ENCODE results near the gene GJD3.
"Not testable (repeated sequence)": the region's sequence is repeated elsewhere in the genome, so short reads cannot be mapped to it uniquely, and the experiment has no call there.

GJD3 gene

DNA sequence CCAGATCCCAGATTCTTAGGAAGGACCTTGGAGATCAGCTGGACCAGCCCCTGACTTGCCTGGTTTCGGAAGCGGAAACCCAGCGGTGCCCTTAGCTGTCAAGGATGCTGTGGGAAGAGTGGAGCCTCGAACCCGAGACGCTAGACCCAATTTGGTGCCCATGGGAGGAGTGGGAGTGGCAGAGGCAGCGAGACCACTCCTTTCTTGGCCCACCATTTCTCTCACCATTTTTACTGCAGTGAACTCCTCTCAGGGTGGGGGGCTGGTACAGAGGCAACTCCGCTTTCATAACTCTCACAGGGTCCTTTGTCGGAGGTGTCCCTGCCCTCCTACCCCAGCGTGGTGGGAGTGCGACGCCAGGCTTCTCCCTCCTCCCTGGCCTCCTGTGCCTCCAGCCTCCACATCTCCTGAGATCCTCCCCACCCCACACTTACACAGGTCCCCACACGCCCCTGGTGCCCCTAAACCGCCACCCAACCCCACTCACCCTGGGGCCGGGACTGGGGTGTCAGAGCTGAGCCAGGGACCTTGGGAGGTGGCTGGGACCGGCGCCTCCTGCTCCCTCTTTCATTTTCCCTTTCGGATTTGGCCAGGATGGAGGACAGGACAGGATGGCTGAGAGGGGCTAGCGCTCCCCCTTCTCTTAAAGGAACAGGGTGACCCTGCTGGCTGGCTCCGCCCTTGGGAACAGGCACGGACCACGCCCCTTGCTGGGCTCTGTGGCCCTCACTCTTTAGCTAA lies at the start of gene GJD3:
Gene GJD3, minus strand, starts transcription at position 617 of the 741 bp plus-strand sequence. CDS start 922 bp downstream, outside the sequence.
- no peak for DNase-seq (ENCODE audit: low read depth in 2 of 2)

- not testable (repeated sequence) for DNase-seq (ENCODE audit: low read depth in 2 of 2)
Measured at GRCh38 chr17:40414312-40414711, 49.8 kb upstream of the GJD3 start.

- no peak for DNase-seq (ENCODE audit: low read depth in 2 of 2)
Measured at GRCh38 chr17:40412880-40413279, 48.3 kb upstream of the GJD3 start.

DNA sequence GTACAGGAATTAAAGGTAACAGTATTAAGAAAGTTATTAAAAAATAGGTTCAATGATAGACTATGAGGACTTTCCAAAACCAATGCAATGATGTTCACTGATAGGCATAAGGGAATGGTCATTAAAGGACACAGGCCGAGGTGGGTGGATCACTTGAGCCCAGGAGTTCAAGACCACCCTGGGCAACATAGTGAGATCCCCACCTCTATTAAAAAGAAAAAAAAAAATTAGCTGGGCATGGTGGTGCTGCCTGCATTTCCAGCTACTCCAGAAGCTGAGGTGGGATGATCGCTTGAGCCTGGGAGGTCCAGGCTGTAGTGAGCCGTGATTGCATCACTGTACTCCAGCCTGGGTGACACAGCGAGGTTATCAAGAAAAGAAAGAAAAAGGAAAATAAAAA lies 47.3 kb upstream of the GJD3 start:
- DNase-seq (ENCODE audit: low read depth in 2 of 2): no peak

GRCh38 chr17:40410082-40410481 lies 45.5 kb upstream of the GJD3 start:
- no peak for DNase-seq (ENCODE audit: low read depth in 2 of 2)

DNA sequence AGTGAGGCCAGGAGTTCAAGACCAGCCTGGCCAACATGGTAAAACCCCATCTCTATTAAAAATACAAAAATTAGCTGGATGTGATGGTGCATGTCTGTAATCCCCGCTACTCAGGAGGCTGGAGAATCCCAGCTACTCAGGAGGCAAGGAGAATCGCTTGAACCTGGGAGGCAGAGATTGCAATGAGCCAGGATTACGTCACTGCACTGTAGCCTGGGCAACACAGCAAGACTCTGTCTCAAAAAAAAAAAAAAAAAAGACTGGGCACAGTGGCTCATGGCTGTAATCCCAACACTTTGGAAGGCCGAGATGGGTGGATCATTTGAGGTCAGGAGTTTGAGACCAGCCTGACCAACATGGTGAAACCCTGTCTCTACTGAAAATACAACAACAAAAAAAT lies 45.0 kb upstream of the GJD3 start:
- not testable (repeated sequence) for DNase-seq (ENCODE audit: low read depth in 2 of 2)

- no peak for DNase-seq (ENCODE audit: low read depth in 2 of 2)
Measured at GRCh38 chr17:40407460-40407859, 42.9 kb upstream of the GJD3 start.

GRCh38 chr17:40404003-40404402 lies 39.5 kb upstream of the GJD3 start:
- no peak for DNase-seq (ENCODE audit: low read depth in 2 of 2)

GRCh38 chr17:40402668-40403067 lies 38.1 kb upstream of the GJD3 start:
- no peak for DNase-seq (ENCODE audit: low read depth in 2 of 2)

GRCh38 chr17:40399185-40399584 lies 34.6 kb upstream of the GJD3 start:
- DNase-seq (ENCODE audit: low read depth in 2 of 2): no peak

DNA sequence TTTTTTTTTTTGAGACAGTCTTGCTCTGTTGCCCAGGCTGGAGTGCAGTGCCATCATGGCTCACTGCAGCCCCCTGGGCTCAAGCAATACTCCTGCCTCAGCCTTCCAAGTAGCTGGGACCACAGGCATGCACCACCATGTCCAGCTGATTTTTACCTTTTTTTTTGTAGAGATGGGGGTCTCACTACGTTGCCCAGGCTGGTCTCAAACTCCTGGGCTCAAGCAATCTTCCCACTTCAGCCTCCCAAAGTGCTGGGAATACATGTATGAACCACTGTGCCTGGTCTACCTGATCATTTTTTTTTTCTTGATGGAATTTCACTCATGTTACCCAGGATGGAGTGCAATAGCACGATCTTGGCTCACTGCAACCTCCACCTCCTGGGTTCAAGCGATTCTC lies 22.0 kb upstream of the GJD3 start:
- DNase-seq (ENCODE audit: low read depth in 2 of 2): not testable (repeated sequence)

DNA sequence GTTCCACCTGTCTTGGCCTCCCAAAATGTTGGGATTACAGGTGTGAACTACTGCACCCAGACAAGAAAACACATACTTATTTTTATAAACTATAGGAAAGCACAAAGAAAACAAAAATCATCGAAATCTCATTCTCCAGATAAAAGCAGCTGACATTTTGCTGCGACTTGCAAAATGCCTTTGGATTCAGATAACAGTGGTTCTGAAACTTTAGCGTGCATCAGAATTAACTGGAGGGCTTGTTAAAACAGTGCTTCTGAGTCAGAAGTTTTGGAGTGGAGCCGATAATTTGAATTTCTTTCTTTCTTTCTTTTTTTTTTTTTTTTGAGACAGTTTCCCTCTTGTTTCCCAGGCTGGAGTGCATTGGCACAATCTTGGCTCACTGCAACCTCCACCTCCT lies 17.7 kb upstream of the GJD3 start:
- no peak for DNase-seq (ENCODE audit: low read depth in 2 of 2)

- DNase-seq (ENCODE audit: low read depth in 2 of 2): no peak
Measured at GRCh38 chr17:40378966-40379365, 14.4 kb upstream of the GJD3 start.

- no peak for DNase-seq (ENCODE audit: low read depth in 2 of 2)
Measured at GRCh38 chr17:40377832-40378231, 13.3 kb upstream of the GJD3 start.

DNA sequence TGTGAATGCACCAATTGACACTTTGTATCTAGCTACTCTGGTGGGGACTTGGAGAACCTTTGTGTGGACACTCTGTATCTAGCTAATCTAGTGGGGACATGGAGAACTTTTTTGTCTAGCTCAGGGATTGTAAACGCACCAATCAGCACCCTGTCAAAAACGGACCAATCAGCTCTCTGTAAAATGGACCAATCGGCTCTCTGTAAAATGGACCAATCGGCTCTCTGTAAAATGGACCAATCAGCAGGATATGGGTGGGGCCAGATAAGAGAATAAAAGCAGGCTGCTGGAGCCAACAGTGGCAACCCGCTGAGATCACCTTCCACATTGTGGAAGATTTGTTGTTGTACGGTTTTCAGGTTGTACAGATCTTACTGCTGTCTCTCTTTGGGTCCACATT lies 12.0 kb upstream of the GJD3 start:
- not testable (repeated sequence) for DNase-seq (ENCODE audit: low read depth in 2 of 2)

DNA sequence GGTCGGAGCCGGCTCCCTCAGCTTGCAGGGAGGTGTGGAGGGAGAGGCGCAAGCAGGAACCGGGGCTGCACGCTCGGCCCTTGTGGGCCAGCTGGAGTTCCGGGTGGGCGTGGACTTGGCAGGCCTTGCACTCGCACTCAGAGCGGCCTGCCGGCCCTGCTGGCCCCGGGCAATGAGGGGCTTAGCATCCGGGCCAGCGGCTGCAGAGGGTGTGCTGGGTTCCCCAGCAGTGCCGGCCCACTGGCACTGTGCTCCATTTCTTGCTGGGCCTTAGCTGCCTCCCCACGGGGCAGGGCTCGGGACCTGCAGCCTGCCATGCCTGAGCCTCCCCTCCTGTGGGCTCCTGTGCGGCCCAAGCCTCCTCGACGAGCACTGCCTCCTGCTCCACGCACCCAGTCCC lies 11.2 kb upstream of the GJD3 start:
- DNase-seq (ENCODE audit: low read depth in 2 of 2): not testable (repeated sequence)

- no peak for DNase-seq (ENCODE audit: low read depth in 2 of 2)
Measured at GRCh38 chr17:40374821-40375498, 10.4 kb upstream of the GJD3 start.

- DNase-seq (ENCODE audit: low read depth in 2 of 2): no peak
Measured at GRCh38 chr17:40373999-40374398, 9.5 kb upstream of the GJD3 start.

GRCh38 chr17:40373324-40373723 lies 8.8 kb upstream of the GJD3 start:
- DNase-seq (ENCODE audit: low read depth in 2 of 2): no peak

DNA sequence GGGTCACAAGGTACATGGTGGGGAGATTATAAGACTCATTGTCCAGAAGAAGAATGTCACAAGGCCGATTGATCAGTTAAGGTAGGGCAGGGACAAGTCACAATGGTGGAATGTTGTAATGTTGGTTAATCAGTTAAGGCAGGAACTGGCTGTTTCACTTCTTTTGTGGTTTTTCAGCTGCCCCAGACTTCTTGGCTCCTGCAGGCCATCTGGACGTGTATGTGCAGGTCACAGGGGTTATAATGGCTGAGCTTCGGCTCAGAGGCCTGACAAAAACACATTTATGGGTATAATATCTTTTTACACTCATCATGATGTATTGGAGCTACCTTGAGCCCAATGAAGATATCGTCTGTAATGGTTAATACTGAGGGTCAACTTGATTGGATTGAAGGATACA lies 8.1 kb upstream of the GJD3 start:
- not testable (repeated sequence) for DNase-seq (ENCODE audit: low read depth in 2 of 2)

DNA sequence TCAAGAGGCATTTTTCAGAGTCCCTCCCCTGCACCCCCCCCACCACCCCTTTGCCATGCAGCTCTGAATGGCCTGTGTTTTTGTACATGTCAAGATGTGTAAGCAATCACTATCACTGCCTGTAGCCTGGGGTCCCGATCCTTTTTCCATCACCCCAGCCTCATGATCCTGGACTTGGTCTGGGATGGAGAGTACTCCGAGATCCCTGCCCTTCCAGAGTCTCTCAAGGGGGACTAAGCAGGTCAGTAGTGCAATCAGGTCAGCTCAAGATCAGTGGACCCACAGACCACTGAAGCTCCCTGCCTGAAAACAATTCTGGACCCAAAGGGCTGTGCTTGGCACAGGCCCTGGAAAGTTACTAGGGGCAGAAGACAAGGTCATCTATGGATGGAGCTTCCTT lies 7.5 kb upstream of the GJD3 start:
- DNase-seq (ENCODE audit: low read depth in 2 of 2): no peak

DNA sequence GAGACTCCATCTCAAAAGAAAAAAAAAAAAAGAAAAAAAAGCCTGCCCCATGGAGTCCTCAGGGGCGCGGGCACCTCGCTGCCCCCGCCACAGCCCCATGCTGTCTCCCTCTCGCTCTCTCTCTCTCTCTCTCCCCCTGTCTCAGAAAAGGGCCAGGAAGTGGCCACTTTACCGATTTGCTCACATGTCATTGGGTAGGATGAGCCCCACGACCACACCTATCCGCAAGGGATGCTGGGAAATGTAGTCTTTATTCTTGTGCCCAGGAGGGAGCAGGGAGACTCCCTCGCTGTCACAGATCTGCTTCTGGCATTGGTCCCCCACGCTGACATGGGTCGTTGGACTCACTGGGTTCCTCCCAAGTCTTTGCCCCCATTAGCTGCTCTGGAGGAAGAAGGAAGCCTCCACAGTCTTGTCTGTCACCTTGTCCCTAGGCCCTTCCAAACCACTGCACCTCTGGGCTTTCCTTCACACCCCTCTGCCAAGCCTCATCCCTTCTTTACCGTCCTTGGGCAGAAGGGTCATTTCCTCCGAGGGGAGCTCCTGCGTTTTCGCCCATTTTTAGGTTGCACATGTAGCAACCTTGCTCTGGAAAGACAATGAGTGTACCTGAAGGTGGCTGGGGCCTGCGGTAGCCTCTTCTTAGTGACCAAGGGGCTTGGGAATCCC lies 6.9 kb upstream of the GJD3 start:
- no peak for DNase-seq (ENCODE audit: low read depth in 2 of 2)

- DNase-seq (ENCODE audit: low read depth in 2 of 2): no peak
Measured at GRCh38 chr17:40369923-40370322, 5.4 kb upstream of the GJD3 start.
